HG03378 (cell line): ENCODE measurements around the gene NCOA6.

Experiments used
- ATAC-seq: cut with Tn5 transposase; IDR thresholded peaks from one replicate; pipeline ENCODE4 v1.9.1; 2021; ENCODE audit warnings: mild to moderate bottlenecking, moderate library complexity; ENCODE audit not compliant: unreplicated experiment

The NCOA6 gene

GRCh38 chr20:34706912-34707784 is 118.3 kb downstream of the NCOA6 start:
- no peak for ATAC-seq

DNA sequence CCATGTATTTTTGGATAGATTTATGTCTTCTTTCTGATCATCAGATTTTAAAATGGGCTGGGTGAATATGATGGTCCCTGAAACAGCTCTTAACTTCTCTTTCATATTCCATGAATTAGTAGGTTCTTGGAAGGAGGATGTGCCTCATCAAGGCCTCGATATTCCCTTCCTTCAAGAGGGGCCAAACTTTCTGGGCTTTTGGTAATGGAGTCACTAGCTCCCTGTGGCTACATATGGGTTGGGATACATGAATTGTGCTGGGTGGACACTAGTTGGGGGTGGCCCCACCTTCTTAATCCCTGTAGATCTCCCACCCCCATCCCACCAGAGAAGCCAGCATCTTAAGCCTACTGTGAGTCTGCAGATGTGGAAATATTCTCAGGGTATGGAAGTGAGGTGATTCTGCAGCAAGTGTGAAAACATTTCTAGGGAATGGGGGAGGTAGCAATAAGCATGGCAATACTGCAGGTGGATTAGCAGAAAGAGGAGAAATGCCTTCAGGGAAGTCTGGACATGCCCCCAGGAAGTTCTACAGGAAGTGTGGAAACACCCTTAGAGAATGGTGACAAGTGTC is 119.1 kb downstream of the NCOA6 start:
- ATAC-seq, result no peak

GRCh38 chr20:34705397-34706301 is 119.8 kb downstream of the NCOA6 start:
- ATAC-seq, result no peak

DNA sequence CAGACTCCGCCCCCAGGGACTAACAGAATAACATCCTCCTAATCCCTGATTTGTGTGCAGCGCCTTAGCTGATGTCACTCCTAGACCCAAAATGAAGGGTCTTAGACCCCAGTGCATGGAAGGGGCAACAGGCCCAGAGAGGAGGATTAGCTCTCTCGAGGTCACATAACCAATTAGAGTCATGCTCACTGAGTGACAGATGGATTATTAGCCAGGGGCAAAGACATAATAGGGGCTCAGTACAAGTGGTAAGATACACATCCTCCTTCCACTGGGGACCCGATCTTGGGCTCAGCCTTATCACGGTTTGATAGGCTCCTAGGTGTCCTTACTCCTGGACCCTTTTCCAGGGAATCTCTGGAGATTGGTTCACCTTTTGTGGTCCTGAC is 120.4 kb downstream of the NCOA6 start:
- no peak for ATAC-seq

GRCh38 chr20:34704177-34705007 is 121.1 kb downstream of the NCOA6 start, which contains the start of gene TP53INP2:
Gene TP53INP2 (plus strand): TSS chr20:34704344. CDS start chr20:34708740, 4,396 bp downstream.
- no peak for ATAC-seq

DNA sequence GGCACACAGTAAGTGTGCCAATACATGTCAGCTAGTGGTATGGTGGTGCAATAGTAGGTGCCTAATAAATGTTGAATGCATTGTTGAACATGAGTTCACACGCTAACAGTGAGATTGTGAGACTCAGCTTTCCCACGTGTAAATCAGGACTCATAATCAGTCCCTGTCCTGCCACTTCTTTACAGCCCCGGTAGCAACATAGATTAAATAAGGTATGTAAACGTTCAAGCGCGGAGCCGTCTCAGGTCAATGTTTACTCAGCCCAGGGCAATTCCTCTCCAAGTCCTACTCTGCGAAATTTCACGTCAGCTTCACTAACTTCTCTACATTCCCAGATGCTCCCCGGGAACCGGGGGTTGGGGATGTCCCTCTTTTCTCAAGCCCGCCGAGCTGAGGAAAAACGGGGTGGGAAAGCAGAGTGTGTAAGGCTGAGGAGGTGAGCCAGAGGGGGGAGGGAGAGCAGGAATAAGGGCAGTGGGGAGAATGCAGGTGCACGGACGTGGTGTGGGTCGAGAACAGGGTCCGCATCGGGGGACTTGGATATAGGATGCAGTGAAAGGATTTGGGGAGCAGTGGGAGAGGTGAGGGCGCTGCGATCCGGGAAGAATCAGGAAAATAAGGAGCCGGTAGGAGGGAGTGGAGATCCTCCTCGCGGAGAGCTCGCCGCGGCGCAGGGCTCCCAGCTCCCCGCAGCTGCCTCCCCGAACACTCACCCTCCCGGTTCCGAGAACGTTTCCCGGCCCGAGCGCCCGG is 121.9 kb downstream of the NCOA6 start:
- no peak for ATAC-seq

DNA sequence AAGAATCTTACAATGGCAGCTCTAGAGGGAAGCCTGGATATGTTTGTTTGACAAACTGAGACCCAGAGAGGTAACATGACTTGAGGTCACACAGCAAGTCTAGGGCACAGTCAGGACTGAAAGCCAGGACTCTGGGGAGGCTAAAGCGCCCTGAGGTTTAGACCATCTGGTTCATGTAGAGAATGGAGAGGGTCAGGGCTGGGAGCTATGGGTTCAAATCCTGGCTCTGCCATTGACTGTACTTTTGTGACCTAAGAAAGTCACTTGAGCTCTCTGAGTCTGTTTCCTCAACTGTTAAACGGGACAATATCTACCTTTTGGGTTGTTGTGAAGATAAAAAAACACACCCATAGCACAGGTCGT is 122.4 kb downstream of the NCOA6 start:
- ATAC-seq, result no peak

DNA sequence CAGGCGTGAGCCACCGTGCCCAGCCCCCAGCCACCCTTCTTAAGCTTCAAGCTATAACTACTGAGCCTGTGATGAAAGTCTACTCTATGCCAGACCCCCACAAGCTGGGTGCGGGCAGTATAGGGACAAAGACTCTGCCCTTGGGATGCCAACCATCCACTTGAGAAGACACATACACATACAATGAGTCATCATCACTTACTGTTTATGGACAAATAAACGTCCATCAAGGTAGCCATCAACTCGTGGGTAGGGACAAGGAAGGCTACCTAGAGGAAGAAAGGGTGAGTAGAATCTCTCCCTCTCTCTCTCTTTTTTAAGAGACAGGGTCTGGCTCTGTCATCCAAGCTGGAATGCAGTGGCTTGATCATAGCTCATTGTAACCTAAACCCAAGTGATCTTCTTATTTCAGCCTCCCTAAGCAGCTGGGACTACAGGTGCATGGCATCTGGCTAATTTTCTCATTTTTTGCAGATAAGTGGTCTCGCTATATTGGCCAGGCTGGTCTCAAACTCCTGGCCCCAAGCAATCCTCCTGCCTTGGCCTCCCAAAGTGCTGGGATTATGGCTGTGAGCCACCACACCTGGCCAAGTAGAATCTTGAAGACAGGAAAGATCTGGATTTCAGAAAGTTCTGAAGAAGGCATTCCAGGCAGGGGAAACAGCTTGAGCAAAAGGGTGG is 123.9 kb downstream of the NCOA6 start:
- ATAC-seq, result no peak

GRCh38 chr20:34693414-34693813 is 132.0 kb downstream of the NCOA6 start:
- no peak for ATAC-seq

DNA sequence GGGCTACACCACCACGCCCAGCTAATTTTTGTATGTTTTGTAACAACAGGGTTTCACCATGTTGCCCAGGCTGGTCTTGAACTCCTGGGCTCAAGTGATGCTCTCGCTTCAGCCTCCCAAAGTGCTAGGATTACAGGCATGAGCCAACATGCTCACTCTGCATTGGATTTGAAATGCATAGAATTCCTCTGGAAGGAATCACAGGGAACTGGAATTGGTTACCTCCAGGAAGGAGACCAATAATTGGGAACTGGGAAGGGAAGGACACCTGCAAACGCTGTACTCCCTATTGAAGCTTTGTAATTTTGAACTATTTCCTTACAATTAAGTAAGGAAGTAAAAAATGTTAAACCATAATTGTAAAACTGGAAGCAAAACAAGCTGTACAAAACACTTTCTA is 133.6 kb downstream of the NCOA6 start:
- no peak for ATAC-seq

DNA sequence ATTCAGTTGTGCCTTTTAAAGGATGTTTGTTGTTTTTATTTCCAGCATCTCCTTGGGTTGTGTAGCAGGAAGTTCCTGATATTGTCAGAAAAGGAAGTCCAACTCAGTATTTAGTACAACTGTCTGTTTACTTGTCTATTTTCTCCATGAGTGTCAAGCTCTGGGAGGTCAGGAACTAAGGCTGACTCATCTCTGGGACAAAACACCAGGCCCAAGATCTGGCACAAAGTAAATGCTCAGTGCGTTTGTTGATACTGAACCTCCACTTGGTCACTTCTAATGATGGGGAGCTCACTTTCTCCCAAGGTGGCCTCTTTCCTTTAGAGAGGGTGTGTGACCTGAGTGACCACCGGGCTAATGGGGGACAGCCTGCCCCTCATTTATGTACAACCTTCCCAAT is 136.0 kb downstream of the NCOA6 start:
- no peak for ATAC-seq

DNA sequence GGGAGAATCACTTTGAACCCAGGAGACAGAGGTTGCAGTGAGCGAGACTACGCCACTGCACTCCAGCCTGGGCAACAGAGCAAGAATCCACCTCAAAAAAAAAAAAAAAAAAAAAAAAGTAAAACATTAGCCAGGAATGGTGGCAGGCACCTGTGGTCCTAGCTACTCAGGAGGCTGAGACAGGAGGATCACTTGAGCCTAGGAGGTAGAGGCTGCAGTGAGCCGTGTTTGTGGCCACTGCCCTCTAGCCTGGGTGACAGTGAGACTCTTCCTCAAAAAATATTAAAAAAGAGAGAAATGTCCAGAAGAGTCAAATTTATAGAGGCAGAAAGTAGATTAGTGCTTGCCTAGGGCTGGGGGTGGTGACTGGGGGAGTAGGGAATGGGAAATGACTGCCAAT is 141.8 kb downstream of the NCOA6 start:
- no peak for ATAC-seq

DNA sequence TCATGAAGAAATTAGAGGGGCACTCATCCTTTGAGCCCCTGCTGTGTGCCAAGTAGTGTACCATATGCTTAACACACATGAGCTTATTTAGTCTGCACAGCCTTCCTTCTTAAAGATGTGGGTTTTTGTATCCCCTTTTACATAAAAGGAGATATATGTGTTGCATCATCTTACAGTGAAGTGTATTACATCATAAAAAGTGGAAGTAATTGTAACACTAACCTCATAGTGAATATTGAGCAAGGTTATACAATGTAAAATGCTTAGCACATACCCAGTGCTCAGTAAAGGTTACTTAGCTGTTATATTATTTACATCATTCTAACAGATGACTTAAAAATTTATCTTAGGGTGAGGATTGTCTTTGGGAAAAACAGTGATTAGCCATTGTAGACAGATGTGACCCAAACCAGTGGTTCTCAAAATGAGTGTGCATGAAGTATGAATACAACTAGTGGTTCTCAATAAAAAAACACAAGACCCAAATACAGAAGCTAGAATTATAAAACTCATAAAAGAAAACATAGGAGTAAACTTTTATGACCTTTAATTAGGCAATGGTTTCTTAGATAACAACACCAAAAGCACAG is 144.8 kb downstream of the NCOA6 start:
- ATAC-seq, result no peak

- peak; percentile 90 for ATAC-seq
Observed at GRCh38 chr20:34676642-34677373, 148.6 kb downstream of the NCOA6 start, which contains the start of gene PIGU. Gene PIGU (minus strand): TSS chr20:34677092. CDS start chr20:34677085, 7 bp downstream.

- peak; percentile 4 for ATAC-seq
Observed at GRCh38 chr20:34675993-34676641, 149.3 kb downstream of the NCOA6 start.

DNA sequence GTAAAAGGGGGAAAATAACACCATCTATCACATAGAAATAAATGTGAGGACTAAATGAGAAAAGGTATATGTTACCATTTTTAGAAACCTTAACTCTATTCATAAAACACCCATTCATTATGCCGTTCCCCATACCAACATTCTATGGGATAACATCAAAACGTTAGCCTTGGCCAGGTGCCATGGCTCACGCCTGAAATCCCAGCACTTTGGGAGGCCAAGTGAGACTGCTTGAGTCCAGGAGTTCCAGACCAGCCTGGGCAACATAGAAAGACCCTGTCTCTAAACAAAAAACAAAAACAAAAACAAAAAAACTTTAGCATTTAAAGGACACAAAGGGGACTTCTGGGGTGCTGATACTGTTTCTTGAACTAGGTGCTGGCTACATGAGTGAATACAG is 149.9 kb downstream of the NCOA6 start:
- ATAC-seq, result no peak

GRCh38 chr20:34673412-34673811 is 152.0 kb downstream of the NCOA6 start:
- ATAC-seq, result no peak

- no peak for ATAC-seq
Observed at GRCh38 chr20:34669094-34669493, 156.4 kb downstream of the NCOA6 start.
